GM18517 (cell line): Measurements from ENCODE around the gene MYO5B.

ENCODE experiments used
- ATAC-seq: cut with Tn5 transposase; IDR thresholded peaks from one replicate; pipeline ENCODE4 v1.9.1; 2021; ENCODE audit warnings: mild to moderate bottlenecking, moderate library complexity; ENCODE audit not compliant: unreplicated experiment

Gene MYO5B

DNA sequence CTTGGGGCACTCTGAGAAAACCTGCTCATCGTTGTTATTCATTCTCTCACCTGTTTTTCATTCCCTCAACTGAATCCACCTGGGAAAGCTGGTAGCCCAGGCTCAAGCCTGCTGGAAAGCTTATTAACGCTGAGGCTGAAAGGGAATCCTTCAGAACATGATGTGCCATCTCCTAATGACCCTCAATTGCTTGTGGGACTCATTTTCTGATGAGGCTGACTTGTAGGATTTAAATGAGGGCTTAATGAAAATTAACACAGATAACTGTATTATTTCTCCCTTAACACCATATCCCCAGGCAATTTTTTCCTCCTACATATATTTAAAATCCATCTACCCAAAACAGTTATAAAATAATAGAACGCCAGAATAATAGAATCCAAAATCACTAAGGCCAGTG, 218.9 kb downstream of the MYO5B start:
- ATAC-seq: no peak

DNA sequence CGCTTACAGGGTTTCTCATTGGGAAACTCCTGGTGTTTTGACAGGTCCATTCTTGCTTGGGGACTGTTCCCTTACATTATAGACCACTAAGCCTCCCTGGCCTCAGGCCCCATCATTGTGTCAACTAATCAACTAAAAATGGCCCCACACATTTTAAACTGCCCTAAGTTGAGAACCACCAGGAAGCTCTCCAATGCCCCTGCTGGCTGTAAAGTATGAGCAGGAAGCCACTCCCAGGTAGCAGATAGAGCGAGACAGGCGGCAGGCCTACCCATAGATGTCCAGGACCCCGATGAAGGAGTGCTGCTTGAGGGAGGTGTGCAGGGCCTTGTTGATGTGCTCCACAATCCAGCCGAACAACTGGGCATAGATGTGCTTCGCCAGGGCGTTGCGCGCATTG, 220.9 kb downstream of the MYO5B start:
- no peak for ATAC-seq

DNA sequence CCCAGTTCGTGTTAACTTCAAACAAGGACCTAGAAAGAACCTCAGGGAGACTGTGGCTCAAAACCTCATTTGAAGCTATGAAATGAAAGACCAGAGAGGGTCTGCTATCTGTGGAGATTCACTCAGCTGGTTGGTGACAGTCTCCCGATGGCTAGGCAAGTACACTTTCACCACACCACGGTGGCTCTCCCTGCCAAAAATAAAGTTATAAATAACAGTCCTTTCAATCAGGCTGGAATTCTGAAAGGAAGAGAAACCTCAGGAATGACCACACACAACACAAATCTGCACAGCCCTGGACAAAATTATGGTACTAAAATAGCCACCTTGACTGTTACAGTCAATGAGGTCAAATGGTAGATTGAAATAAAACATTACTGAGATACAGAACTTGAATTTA, 221.4 kb downstream of the MYO5B start:
- ATAC-seq: no peak

DNA sequence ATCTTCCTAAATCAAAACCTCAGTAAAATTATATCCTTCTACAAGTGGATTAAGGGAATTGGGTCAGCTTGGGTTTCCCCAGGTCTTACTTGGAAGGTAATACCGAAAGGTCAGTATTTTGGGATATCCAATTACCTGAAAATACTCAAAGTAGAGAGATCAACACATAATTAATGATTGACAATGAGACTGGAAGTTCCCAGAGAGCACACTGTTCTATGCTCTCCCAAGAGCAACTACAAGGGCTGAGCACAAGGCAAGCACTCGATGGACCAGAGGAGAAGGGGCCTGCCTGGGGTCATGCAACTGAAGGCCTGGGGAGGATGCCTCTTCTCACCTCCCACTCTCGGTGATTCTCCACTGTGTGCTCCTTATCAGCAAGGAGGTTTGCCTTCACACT, 222.4 kb downstream of the MYO5B start:
- ATAC-seq: no peak

DNA sequence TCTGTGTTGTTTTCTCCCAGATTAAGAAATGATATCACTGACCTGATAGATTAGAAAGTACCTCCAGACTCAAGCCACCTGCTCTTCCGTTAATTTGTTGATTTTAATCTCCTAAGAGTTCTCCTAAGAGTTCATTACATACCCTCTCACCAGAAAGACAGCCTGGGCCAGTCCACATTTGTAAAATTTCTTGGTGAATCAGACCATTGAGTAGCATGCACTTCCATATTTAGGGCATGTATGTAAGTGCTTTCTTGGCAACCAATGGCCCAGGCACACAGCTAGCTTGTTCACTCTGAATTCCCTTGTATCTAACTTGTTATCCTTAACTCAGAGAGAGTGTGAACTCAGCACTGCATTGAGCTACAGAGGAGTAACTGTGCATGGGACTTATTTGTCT, 223.5 kb downstream of the MYO5B start:
- ATAC-seq: no peak

DNA sequence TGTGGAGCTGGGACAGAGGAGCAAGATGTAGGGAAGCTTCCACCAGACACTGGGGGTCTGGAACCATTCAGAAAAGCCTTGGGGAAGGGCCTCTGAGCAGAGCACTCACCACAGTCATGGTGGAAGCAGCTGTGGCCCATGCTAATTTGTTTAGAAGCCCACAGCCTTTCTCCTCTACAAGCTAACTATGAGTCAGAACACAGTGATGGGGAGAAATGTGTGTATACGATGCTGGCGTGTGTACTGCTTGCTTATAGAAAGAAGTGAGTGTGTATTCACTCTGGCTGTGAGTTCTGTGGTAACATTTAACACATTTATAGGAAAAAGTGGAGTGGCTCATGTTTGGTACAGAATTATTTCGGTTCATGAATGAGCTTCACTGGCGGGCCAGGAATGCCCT, 224.6 kb downstream of the MYO5B start:
- no peak for ATAC-seq

DNA sequence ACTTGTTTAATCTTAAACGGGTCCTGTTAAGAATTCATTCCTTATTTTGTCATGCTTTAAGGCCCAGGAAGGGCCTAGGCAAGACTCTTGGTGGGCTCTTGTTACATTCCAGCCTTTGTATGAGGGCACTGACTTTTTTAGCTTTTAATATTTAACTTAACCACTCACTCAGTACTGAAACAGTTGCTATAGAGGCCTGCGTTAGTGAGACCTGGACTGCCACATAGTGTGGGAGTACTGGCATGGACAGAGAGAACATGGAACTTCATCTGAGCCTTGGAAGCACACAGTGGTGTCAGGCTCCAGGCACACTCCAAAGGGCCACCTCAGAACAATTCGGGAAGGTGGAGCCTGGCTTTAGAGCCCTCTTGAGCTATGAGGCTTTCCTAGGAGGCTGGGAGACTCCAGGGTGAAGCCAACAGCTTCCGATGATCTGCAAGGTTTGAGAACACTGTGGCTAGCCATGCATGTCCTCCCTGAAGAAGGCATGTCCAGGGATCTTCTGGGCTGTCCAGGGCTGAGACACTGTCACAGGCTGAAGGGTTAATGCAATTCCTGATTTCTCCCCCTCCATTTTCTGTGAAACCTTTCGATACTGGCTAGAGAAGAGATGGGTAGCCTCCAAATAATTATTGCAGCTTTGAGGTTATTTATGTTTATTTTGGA, 226.2 kb downstream of the MYO5B start:
- ATAC-seq: no peak

DNA sequence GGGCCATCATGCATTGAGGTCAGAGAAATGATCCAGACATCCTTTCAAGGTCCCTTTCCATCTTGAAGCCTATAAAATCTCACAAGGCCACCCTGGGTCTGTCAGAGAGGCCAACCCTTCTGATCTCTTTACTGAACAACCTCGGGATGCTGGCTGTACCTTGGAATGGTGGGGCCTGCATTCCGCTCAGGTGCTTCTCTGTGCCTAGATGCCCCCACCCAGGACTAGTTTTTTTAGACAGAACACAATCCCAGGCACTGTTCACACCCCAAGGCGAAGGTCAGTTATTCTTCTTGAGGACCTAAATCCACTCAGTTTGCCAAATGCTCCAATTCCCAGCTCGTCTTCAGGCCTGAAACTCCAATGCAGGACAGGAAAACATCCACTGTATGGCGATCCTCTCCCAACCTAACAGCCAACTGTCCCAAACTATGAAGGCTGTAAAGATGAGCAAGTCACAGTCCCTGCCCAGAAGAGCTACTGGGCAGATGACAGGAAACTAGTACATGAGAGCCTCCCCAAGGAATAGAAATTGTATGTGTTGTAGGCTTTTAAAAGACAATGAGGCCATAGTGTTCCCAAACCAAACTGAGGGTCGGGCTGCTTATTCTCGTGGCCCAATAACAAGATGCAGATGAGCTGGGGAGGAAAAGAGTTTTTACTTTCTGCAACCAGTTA, 227.2 kb downstream of the MYO5B start:
- no peak for ATAC-seq

DNA sequence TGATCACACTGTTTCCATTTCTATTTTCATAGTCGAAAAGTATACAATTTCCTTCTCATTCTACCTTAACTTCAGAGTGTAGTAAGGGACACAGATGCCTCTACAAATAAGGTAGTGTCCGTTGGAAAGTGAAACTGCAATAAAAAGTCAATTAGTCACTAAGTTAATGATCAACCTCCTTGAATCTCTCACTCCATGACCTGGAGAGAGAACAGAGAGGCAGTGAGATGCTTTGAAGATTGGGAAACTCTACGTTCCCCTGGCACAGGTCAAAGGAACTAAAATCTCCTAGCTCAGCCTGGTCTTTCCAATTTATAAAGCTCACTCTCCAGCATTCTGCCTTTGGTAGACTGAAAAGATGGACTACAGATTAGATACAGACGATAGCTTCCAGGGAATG, 227.8 kb downstream of the MYO5B start:
- ATAC-seq: peak; percentile 88

DNA sequence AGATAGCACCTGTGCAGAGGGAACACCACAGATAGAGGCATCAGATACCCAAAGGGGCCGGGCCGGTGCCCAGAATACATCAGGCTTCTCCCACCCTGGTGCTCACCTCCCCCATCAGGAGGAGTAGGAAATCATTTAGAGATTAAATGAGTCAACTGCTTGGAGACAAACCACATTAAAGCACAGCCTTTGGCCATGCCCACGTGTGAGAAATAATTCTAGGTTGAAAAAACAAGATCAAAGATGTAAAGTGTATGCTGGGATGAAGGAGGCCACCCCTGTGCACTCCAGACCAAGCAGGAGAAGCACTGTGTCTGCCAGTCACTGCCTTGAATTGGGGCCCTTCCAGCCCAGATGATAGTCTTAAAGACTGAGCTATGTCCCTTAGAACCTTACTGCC, 228.9 kb downstream of the MYO5B start:
- no peak for ATAC-seq

DNA sequence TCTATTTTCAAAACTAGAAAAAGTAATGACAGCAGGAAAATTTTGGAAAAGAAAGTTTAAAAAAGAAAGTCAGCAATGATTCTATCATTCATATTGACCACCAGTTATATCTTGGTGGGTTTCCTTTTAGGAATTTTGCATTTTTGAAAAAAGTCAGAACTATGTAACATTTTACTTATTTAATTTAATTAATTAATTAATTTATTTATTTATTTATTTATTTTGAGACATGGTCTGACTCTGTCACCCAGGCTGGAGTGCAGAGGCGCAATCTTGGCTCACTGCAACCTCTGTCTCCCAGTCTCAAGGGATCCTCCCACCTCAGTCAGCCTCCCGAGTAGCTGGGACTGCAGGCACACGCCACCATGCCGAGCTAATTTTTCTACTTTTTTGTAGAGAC, 231.7 kb downstream of the MYO5B start:
- ATAC-seq: no peak

DNA sequence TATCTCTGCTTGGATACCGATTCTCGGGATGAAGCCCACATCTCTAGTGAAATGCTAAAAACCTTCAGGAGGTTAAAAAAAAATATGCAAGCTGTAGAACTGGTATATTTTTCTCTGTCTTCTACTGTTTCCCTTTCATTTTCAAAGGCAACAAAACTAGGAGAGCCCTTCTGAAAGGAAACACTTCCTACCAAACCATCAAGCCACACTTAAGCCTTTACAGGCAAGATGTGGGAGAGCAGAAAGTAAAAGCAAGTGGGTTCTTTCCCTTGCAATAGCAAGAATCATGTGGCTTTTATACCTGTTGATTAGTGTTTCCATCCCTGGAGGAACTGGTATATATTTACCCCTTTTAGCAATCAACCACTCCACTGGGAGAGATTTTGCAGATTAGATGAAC, 233.7 kb downstream of the MYO5B start:
- no peak for ATAC-seq

DNA sequence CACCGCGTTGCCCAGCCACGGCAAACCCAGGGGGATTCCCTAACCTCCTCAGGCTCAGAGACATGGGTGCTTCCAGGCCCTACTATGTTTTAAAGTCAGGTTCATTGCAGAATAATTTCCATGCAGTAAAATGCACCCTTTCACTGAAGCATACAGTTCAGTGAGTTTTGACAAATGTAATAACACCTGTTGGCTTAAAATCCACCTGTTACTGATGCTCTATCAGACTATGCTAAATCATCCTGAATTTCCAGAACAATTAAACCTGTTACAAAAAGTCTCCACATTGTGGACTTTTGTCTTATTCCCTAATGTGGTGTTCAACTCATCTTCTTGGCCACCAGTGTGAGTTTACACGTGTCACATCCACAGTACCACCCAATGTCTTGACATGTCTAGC, 234.6 kb downstream of the MYO5B start:
- no peak for ATAC-seq

DNA sequence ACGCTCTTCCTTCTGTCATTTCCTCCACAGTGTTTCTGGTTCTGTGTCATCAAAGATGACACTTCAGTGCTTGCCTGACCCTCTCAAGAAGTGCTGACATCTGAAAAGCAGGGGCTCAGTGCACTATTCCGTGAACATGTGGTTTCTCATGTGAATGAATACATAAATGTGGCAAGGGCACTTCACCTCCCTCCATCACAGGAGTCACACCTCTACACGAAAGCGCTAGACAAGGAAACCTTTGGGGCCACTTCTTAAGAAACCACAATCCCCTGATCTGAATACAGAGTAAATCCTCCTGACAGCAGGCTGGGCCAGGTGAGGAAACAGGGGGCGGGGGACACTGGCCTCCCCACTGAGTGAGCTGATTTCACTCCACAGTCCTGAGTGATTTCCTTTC, 235.8 kb downstream of the MYO5B start:
- ATAC-seq: peak; percentile 72

DNA sequence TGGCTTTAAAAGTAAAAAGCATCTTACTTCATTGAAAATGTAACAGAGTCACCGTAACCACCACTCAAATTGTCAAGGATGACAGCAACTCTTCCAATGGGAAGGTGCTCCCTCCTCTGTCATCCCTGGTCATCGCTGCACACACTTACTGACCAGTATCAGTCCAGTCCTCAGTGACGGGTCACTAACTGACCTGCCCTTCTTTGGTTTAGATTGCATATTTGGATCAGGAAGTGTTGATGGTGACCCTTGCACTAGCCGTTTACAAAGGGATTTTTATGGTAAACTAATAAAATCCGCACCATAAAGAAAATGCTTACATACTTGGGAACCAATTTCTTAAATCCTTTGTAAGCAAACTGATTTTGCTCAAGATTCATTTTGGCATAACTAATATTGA, 239.7 kb downstream of the MYO5B start:
- no peak for ATAC-seq

DNA sequence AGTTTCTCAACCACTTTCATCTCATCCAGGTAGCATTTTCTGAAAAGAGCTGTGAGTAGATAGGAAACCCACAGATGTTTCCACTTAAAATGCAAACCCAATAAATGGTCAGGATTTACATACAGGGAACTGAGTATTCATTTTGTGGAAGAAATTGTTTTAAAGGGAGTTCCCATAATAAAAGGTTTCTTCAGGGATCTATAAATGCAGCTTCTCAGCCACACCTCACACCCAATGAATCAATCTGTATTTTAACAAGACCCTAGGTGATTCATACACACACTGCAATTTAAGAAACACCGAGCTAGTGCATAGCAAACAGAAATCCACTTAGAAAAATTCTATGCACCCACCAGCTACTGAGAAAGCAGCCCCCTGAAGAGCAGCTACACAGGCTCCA, 241.6 kb downstream of the MYO5B start:
- no peak for ATAC-seq

DNA sequence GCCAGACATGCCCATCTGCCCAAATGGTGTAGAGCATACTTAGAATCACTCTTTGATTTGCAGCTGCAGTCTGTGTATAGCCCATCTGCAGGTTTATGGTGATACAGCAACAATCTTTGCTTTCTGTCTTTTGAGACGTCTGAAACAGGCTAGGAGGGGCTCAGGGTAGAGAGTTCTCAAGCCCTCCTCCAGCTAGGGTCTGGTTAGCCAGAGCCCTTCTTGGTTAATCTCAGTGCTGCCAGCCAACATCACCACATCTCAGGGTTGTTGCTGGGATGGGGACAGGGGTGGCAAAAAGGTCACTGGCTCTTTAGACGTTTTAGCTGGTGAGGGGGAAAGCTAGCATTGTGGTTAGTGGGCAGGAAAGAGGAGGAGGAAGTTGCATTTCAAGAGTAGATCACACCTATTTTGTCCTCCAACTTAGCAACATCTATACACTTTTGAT, 245.0 kb downstream of the MYO5B start:
- ATAC-seq: peak; percentile 72

DNA sequence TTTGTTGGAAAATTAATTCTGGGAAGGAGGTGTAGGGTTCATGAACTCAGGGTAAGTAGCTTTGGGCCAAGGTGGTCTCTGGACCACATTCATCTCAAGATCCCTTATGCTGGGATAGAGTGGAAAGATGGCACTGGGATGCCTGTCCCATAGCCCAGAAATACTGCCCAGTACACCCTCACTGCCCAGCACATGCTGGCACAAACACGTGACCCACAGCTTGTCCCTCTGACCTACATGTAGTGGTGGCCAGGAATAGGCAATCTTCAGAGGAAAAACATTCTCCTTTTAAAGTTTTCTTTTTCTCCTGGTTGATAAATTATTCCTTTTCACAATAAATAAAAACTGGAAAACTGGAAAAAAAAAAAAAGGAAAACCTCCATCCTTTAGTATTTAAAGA, 246.0 kb downstream of the MYO5B start:
- ATAC-seq: no peak

DNA sequence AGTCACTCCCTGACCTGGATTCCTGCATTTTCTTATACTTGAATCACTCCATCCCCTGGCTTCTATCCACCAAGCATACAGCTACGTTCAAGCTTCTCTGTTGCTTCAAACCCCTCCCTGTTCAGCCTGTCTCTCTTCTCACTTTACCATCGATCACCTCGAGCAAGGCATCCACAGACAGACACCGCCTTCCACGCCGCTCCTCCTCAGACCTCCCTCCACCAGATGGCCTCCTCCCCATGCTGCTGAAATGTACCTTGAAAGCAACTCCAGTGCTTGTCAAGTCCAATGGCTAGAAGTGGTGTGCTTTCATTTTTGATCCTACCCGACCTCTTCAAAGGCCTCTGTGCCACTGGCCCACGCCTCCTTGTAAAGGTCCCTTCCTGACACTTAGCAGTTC, 250.3 kb downstream of the MYO5B start:
- no peak for ATAC-seq

DNA sequence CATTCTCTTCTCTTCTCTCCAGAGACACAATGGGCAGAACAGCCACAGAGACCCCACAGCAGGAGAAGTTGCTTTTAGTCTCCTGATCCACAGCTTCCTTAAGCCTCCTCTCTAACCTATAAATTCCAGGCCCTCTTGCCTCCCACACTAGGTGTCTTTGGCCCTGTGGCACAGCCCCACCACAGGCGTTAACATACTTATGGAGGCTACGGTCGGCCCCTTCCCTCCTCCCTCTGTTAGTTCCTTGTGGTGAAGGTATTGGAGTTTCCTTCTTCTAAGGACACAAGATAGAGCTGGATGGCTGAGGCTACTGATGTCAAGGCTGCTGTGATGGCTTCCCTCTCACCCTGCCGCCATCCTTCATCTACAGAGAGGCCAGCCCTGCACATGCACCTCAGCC, 258.1 kb downstream of the MYO5B start:
- no peak for ATAC-seq

DNA sequence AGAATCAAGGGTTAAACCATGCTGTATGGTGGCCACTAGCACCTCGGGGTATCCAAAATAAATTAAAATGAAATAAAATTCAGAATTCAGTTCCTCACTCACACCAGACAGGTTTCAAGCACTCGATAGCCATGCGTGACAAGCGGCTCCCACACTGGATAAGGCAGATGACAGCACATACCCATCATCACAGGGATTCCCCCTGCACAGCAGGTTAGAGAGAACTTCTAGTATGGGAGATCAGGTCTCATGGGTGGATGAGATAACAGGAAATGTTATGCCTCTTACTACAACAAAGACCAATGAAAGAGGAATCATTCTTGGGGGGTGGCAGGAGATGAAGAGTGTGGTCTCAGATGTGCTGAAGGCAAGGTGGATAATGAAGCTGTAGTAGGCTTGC, 259.7 kb downstream of the MYO5B start:
- ATAC-seq: no peak

DNA sequence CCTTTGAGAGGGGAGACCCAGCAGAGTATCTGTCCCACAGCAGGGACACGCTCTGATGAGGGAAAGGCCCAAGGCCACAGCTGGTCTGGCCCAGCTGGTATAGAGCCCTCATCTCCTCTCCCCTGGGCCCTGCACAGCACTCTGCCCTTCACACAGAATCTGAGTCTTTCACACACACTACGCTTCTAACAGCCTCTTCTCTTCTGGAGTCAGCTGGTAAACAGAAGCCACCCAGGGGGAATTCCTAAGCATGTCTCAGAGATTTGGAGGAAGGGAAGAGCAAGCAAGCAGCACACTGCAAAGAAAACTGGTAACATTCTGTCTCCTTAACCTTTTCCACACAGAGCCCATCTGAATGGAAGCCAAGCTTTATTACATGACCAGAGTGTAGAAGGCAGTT, 260.5 kb downstream of the MYO5B start:
- no peak for ATAC-seq
